GM12878 (cell line): Measurements from ENCODE around the gene DUSP18. TPM values are rescaled to one million over a fixed set of nuclear protein-coding genes. Genes with fewer than 3 reads are reported as not detected.
A peak's percentile ranks its signal among the peaks of the same experiment; 100 is the strongest.

Experiments
- BCLAF1 ChIP-seq: fragments of 450-650 bp; IDR thresholded peaks from 2 replicates; pipeline ENCODE4 v1.6.1; 2017; ENCODE audit warnings: antibody characterized with exemption, mild to moderate bottlenecking, moderate library complexity
- DPF2 ChIP-seq: fragments of 450-650 bp; IDR thresholded peaks from 2 replicates; pipeline ENCODE4 v1.6.1; 2017; ENCODE audit warnings: mild to moderate bottlenecking
- FOS ChIP-seq: IDR thresholded peaks from 3 replicates; pipeline ENCODE4 v1.6.1; 2011; ENCODE audit warnings: borderline replicate concordance; ENCODE audit not compliant: insufficient read length; ENCODE audit errors: extremely low read depth
- LARP7 ChIP-seq: fragments of 450-650 bp; IDR thresholded peaks from 2 replicates; pipeline ENCODE4 v1.6.1; 2017; ENCODE audit warnings: mild to moderate bottlenecking
- NKRF ChIP-seq: fragments of 450-650 bp; conservative IDR thresholded peaks from 2 replicates; pipeline ENCODE4 v1.6.1; 2017; ENCODE audit warnings: mild to moderate bottlenecking, moderate library complexity
- PAX8 ChIP-seq: fragments of 450-650 bp; IDR thresholded peaks from 2 replicates; pipeline ENCODE4 v1.6.1; 2017; ENCODE audit warnings: mild to moderate bottlenecking, moderate library complexity
- RBBP5 ChIP-seq: fragments of 200-600 bp; sonication (generic); conservative IDR thresholded peaks from 2 replicates; pipeline ENCODE4 v1.6.1; 2016
- SKIL ChIP-seq: fragments of 450-650 bp; IDR thresholded peaks from 2 replicates; pipeline ENCODE4 v1.6.1; 2017; ENCODE audit warnings: mild to moderate bottlenecking, low read depth, inconsistent platforms; ENCODE audit not compliant: poor library complexity, severe bottlenecking
- SMAD5 ChIP-seq: IDR thresholded peaks from 2 replicates; pipeline ENCODE4 v1.6.1; 2016; ENCODE audit warnings: antibody characterized with exemption, low read depth
- SMARCA5 ChIP-seq: fragments of 450-650 bp; IDR thresholded peaks from 2 replicates; pipeline ENCODE4 v1.6.1; 2017; ENCODE audit warnings: mild to moderate bottlenecking
- polyA plus RNA-seq, 11 experiments: library from polyadenylated mRNA; depleted of rRNA in 4 of 11; unstranded in 6 of 11; stranded (reverse) in 5 of 11; fragments of >200 nt; fragmentation: Nextera tagmentation in 4 of 11; fragmentation: Illumina TruSeq in 1 of 11; extraction: Ambion mirVana in 4 of 11; extraction: Trizol in 1 of 11; gene quantifications; 1 replicate in 1 of 11; 2 replicates in 10 of 11; pipeline versions ENCODE4 v1.2.1 to v1.2.3, GENCODE V29; 2011 to 2016; ENCODE audit warnings: inconsistent platforms in 2 of 11, missing spikeins in 2 of 11, low read depth in 1 of 11
- total RNA-seq, 4 experiments: library from RNA; depleted of rRNA in 3 of 4; stranded (reverse); fragments of >200 nt in 3 of 4; fragmentation: Illumina TruSeq in 1 of 4; extraction: Trizol in 1 of 4; gene quantifications; 2 replicates each; pipeline versions ENCODE4 v1.2.1 to v1.2.3, GENCODE V29; 2013 to 2021
- TF ChIP-seq, protein P1 (sequence below): fragments of 450-650 bp; IDR thresholded peaks from 2 replicates; pipeline ENCODE4 v1.6.1; 2017; ENCODE audit warnings: low read depth, mild to moderate bottlenecking, moderate library complexity
- TF ChIP-seq, protein P2 (sequence below): IDR thresholded peaks from 2 replicates; pipeline ENCODE4 v1.6.1; 2011; ENCODE audit warnings: low read depth, mild to moderate bottlenecking, low read length, moderate library complexity, borderline replicate concordance; ENCODE audit errors: extremely low read depth
- TF ChIP-seq, protein P3 (sequence below): IDR thresholded peaks from 2 replicates; pipeline ENCODE4 v1.6.1; 2011; ENCODE audit warnings: borderline replicate concordance, low read depth, mild to moderate bottlenecking, moderate library complexity, mixed read lengths, low read length; ENCODE audit not compliant: insufficient read depth; ENCODE audit errors: extremely low read length

DUSP18 gene
- total and polyA plus RNA-seq, 10 of the 15 experiments (the other 5 are each of a cell fraction or from before 2014, with no cell fraction given) = 1.9 to 11.9 (median 7.7) TPM

GRCh38 chr22:30636226-30637077 lies 31.2 kb downstream of the DUSP18 start (continued):
- TF ChIP-seq FOS (no peak), PAX8 (no peak), LARP7 (peak; percentile 46; the same call in 1 of the 2 replicates), SMAD5 (no peak), SKIL (no peak), RBBP5 (no peak), BCLAF1 (no peak), NKRF (peak; percentile 26; the same call in 1 of the 2 replicates), DPF2 (peak; percentile 43; the same call in 1 of the 2 replicates), SMARCA5 (peak; percentile 67)
- TF ChIP-seq, protein P1, sequence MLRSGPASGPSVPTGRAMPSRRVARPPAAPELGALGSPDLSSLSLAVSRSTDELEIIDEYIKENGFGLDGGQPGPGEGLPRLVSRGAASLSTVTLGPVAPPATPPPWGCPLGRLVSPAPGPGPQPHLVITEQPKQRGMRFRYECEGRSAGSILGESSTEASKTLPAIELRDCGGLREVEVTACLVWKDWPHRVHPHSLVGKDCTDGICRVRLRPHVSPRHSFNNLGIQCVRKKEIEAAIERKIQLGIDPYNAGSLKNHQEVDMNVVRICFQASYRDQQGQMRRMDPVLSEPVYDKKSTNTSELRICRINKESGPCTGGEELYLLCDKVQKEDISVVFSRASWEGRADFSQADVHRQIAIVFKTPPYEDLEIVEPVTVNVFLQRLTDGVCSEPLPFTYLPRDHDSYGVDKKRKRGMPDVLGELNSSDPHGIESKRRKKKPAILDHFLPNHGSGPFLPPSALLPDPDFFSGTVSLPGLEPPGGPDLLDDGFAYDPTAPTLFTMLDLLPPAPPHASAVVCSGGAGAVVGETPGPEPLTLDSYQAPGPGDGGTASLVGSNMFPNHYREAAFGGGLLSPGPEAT = no peak
- TF ChIP-seq, protein P2, sequence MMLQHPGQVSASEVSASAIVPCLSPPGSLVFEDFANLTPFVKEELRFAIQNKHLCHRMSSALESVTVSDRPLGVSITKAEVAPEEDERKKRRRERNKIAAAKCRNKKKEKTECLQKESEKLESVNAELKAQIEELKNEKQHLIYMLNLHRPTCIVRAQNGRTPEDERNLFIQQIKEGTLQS = no peak
- TF ChIP-seq, protein P3, sequence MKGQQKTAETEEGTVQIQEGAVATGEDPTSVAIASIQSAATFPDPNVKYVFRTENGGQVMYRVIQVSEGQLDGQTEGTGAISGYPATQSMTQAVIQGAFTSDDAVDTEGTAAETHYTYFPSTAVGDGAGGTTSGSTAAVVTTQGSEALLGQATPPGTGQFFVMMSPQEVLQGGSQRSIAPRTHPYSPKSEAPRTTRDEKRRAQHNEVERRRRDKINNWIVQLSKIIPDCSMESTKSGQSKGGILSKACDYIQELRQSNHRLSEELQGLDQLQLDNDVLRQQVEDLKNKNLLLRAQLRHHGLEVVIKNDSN = no peak
